GM19467 (cell line): ENCODE results near the gene STARD3.

Experiments used
- ATAC-seq: cut with Tn5 transposase; IDR thresholded peaks from one replicate; pipeline ENCODE4 v1.9.1; 2021; ENCODE audit warnings: mild to moderate bottlenecking, moderate library complexity; ENCODE audit not compliant: unreplicated experiment

STARD3 gene

GRCh38 chr17:39603304-39604016 lies 33.5 kb upstream of the STARD3 start:
- no peak for ATAC-seq

- no peak for ATAC-seq
Observed at GRCh38 chr17:39604911-39605491, 31.9 kb upstream of the STARD3 start.

DNA sequence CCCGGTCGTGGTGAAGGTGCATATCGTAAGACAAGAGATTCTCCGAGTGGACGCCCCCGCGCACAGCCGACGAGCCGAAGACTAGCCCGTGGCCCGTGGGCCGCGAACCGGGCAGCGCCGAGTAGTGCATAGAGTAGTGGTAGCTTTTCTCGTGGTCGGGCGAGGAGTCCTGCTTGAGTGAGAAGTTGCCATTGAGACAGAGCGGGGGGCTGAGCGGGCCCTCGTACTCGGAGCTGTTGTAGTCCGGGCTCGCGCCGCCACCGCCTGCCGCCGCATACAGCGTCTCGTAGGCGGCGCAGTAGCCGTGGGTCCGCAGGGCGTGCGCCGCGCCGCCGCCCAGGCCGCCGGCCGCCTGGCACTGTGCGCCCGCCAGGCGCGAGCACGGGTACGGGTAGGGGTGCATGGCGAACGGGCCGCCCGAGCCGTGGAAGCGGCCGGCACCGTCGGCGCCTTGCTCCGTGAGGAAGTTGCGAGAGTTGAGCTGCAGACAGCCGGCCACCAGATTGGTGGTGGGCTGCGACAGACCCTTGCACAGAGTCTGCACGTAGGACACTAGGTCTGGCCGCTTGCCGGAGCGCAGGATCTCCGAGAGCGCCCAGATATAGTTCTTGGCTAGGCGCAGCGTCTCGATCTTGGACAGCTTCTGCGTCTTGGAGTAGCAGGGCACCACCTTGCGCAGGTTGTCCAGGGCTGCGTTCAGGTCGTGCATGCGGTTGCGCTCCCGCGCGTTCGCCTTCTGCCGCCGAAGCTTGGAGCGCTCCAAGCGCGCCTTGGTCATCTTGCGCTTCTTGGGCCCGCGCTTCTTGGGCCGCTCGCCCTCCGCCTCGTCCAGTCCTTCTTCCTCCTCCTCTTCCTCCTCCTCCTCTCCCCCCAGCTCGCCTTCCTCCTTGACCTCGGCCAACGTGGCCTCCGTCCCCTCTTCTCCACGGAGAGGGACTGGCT lies 31.2 kb upstream of the STARD3 start:
- ATAC-seq, result no peak

DNA sequence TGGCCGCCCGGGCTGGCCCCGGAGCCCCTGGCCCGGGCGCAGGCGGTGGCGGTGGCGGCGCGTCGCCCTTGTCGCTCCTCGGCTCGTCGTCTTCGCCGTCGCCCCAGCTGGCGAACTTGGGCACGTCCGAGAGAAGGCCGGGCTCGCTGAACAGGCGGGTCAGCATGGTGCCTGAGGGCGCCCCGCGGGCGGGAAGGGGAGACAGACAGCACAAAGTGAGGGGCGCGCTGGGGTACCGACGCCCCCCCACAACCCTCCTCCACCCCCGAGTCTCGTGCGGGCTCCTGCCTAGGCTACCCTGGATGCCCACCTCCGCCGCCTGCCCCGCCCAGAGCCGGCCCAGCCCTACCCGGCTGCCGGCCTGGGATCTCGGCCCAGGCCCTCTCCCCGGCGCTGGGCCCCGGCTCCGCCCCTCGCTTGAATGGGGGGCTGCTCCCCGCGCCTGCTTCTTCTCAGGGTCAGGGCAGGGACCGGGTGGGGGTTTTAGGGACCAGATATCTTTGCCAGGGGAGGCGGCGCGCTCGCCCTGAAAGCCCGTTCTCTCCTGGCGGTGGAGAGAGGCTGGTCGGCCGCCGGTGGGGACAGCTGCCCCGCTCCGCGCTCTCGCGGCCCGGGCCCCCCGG lies 30.4 kb upstream of the STARD3 start:
- no peak for ATAC-seq

- no peak for ATAC-seq
Observed at GRCh38 chr17:39607057-39607850, 29.7 kb upstream of the STARD3 start.

- no peak for ATAC-seq
Observed at GRCh38 chr17:39607851-39608130, 29.2 kb upstream of the STARD3 start, which contains the start of gene NEUROD2. NEUROD2 (minus strand) TSS chr17:39607920; CDS start chr17:39606599, 1,321 bp downstream.

GRCh38 chr17:39608142-39608981 lies 28.6 kb upstream of the STARD3 start:
- no peak for ATAC-seq

DNA sequence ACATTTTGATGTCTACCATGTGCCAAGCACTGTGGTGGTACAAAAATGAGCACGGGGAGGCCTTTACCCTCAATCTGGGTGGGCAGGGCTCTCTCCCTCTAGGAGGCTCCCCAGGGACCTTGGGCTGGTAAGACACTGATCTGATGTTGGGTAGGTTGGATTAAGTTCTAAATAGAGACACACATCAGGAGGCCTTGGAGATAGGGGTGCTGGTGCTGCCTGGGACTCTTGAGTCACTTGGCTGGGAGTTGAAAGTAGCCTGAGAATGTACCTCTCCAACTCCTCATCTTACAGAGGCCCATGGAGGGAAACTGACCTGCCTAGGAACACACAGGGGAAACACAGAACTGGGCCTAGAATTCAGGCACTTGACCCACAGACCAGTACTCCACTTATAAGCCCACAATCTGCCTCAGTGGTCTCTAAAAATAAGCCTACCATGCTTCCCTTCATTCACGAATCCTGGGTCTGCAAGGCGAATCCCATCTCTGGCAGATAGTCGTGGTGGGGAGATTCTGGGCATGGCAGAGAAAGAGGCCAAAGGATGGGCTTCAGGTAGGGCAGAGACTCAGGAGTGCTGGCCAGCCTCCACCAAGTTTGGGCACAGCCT lies 27.4 kb upstream of the STARD3 start:
- no peak for ATAC-seq

DNA sequence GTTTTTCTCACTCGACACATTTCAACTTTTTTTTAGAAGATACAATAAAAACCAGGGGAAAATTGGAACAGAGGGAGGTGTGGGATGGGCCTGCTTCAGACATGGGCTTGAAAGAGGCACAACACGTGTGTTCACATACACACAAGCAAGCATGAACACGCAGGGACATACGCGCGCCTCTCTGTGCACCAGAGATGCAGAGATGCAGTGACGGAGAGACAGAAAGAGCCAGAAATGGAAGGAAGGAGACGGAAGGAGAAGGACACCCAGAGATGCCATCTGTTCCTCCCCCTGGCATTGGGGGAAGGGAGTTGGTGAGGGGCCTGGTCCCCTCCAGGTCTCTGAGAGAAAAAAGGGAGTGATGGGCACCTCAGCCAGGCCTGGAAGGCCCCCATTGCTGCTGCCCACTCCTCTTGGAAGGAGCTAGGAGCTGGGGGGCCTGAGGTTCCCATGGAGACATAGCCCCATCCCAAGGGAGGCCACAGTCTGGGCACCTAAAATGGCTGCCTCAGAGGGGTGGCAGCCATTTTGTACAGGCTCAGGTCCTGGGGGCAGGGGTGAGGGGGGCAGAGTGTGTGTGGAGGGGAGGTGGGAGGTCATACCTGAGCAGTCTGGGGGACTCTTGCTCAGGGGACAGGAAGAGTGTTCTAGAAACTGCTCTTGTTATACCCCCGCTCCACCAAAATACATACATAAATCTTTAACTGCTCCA lies 25.4 kb upstream of the STARD3 start:
- no peak for ATAC-seq

DNA sequence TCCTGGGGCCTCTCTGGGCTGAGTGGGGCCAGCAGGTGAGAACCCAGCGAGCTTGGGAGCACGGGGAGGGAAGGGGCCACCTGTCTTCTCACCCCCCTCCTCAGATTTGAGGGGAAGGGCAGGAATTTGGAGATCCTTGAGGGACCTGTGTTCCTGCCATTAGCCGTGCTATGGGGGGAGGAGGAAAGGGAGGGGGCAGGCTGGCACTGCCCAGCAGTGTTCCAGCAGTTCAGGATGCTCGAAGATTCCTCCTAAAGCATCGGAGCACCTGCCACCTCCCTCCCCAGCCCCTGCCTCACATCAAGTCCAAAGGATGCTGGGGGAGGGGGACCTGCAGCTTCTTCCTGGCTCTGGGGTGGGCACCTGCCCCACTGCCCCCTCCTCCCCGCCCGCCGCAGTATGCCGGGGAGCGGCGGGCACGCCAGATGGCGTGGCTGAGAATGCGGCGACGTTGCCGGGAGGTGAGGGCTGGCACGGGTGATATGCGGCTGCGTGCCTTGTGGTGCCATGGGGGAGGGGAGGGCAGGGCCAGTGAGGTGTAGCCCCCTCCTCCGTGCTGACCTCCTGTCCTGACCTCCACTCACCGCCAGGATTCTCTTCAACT lies 24.6 kb upstream of the STARD3 start:
- no peak for ATAC-seq

DNA sequence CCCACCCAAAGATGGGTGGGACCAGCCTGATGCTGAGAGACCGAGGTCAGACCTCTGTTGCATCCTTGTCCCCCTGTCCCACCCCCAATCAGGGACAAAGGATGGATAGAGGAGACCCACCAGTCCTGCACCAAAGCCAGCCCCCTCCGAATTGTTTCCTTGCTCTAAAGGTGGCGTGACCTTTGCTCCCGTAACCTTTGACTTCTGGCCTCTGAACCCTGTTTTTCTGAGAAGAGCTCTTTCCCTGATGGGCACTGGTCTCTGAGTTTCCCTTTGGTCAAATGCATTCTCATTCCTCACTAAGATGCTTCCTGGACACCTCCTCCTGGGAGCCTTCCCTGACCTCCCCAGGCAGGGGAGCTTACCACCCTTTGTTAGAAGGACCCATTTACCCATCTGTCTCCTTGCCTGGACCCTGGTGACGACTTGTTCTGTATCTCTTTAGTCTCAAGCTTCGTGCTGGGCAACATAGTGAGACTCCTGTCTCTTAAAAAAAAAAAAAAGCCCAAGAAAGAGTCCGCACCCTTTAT lies 23.9 kb upstream of the STARD3 start:
- ATAC-seq, result no peak

GRCh38 chr17:39614545-39615157 lies 22.3 kb upstream of the STARD3 start:
- no peak for ATAC-seq

DNA sequence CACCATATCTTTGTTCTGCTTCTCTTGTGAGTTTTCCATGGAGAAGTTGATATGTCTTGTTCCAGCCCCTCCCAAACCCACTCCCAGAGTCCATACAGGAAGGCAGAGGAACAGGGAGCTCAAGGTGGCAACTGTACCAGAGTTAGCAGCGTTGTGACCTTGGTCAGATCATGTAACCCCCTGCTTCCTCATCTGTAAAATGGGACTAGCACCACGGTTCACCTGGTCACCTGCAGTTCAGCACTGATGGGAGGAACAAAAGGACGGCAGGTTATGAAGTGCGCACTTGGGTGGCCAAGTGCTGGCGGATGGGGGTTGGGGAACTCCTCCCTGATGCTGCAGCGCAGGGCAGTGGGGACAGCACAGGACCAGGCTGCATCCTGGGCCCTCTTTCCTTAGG lies 21.5 kb upstream of the STARD3 start:
- no peak for ATAC-seq

- ATAC-seq, result no peak
Observed at GRCh38 chr17:39617100-39617445, 19.9 kb upstream of the STARD3 start.

- ATAC-seq, result no peak
Observed at GRCh38 chr17:39617446-39618245, 19.3 kb upstream of the STARD3 start.

DNA sequence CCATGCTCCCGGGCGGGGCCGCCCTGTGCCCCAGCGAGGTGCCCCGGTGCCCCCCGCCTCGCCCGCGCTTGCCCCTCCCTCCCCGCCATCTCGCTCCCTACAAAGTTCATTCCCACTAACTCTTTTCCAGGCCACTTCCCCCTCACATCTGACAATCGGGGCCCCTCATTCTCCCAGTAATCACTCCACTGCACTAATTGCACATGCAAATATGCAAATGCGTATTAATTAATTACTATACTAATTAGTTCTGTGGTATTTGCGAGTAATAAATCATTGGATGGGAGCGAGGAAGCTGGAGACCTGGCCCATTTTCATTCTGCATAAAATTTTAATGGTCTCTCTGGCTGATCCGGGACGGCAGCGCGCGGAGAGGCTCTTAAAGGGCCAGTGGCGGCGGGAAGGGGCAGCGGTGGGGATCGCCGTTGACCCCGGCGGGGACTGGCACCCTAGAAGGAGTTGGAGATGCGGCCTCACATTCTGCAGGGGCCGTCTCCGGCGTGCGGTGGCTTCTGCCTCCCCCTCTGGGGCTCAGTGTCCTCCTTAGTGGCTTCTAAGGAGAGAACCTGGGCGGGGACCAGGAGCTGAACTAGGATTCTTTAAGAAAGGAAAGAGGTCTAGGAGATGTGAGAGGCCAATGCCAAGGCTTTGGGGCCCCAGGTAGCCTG lies 18.6 kb upstream of the STARD3 start:
- ATAC-seq, result no peak
